ENCODE measurements around the gene PPIE. TPM values are rescaled to one million over a fixed set of nuclear protein-coding genes. Genes with fewer than 3 reads are reported as not detected.
"Not testable (repeated sequence)": the region's sequence is repeated elsewhere in the genome, so short reads cannot be mapped to it uniquely, and the experiment has no call there.

Gene PPIE
- total RNA-seq, 4 donors from 2014 or later = 34.8 to 42.3 (median 37.0) TPM

DNA sequence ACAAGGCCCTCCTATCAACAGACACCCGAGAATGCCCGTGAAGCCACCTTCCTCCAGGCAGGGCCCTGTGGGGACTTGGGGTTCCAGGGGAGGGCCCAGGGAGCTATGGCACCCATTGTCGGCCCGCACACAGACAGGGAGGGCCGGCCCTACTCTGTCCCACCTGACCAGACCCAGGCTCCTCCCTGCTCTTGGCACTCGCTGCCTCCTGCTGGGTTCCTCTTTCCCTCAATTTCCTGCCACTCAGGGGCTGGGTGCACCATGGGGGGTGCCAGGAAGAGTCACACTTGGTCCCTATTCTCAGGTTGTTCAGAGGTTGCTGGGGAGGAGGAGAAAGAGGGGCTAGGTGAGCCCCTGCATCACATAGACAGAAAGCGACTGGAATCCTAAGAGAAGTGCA is 40.5 kb downstream of the PPIE start:
- DNase-seq (ENCODE audit: low spot score in 2 of 2) = no peak
- TF ChIP-seq, protein P1, sequence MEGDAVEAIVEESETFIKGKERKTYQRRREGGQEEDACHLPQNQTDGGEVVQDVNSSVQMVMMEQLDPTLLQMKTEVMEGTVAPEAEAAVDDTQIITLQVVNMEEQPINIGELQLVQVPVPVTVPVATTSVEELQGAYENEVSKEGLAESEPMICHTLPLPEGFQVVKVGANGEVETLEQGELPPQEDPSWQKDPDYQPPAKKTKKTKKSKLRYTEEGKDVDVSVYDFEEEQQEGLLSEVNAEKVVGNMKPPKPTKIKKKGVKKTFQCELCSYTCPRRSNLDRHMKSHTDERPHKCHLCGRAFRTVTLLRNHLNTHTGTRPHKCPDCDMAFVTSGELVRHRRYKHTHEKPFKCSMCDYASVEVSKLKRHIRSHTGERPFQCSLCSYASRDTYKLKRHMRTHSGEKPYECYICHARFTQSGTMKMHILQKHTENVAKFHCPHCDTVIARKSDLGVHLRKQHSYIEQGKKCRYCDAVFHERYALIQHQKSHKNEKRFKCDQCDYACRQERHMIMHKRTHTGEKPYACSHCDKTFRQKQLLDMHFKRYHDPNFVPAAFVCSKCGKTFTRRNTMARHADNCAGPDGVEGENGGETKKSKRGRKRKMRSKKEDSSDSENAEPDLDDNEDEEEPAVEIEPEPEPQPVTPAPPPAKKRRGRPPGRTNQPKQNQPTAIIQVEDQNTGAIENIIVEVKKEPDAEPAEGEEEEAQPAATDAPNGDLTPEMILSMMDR (IDR thresholded peaks at IDR 0.05) = no peak
- TF ChIP-seq EP300 (IDR thresholded peaks at IDR 0.05) (no peak), POLR2A (IDR thresholded peaks at IDR 0.05) (no peak)
- 77 to 78% methylated on average over 2 to 7 of the region's 7 CpGs for WGBS, 2 donors

DNA sequence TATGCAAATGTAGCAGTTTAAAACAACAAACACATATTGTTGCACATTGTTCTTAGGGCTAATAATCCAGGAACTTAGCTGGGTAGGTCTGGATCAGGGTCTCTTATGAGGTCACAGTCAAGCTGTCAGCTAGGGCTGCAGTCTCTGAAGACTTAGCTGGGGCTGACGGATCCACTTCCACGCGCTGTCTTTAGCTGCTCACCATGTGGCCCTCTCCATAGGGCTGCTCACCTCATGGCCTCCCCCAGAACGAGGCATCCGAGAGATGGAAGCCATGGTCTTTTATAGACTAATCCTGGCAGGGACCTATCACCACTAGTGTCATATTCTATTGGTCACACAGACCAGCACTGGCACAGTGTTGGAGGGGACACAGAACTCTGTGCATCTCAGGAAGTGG is 41.1 kb downstream of the PPIE start:
- no peaks in the 10 kb centered on the region for H3K27me3 ChIP-seq
- H3K36me3 ChIP-seq = no peaks in the 10 kb centered on the region
- H3K9me3 ChIP-seq = no peaks in the 10 kb centered on the region
- WGBS, 2 donors = 76 to 86% methylated on average over 5 of the region's 5 CpGs
- H3K27ac ChIP-seq = no peak overlapping the region
- TF ChIP-seq POLR2A (IDR thresholded peaks at IDR 0.05) (no peak), EP300 (IDR thresholded peaks at IDR 0.05) (no peak)
- TF ChIP-seq, protein P1 (IDR thresholded peaks at IDR 0.05) = no peak
- peaks cover 0 to 28% (median 5%) of the 10 kb centered on the region in 4 donors for H3K4me1 ChIP-seq
- DNase-seq (ENCODE audit: low spot score in 2 of 2) = no peak
- no peak overlapping the region for H3K4me3 ChIP-seq

More for the DNA sequence above, 40.5 kb downstream of the PPIE start:
- Histone ChIP-seq H3K9me3 (no peaks in the 10 kb centered on the region), H3K27ac (peak overlapping the region in 1 of 4 donors; percentile 6), H3K4me1 (peaks cover 0 to 28% (median 5%) of the 10 kb centered on the region in 4 donors), H3K4me3 (no peak overlapping the region), H3K36me3 (no peaks in the 10 kb centered on the region), H3K27me3 (no peaks in the 10 kb centered on the region)

DNA sequence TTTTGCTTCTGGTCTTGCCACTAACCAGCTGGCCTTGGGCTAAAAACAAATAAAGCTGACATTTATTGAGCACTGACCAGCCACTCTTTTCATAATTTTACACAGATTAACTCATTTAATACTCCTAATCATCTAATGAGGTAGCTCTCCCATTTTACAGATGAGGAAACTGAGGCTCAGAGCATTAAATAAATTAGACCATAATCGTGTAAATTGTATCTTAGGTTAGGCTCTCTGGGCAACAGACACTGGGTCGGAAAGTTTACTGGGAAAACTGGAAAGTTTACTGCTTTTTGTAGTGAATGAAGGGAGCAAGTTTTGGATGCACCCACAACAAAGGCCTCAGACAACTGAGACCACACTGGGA is 42.6 kb downstream of the PPIE start:
- no peaks in the 10 kb centered on the region for H3K36me3 ChIP-seq
- no peaks in the 10 kb centered on the region for H3K27me3 ChIP-seq
- H3K4me1 ChIP-seq = peaks cover 0 to 29% (median 4%) of the 10 kb centered on the region in 4 donors
- H3K4me3 ChIP-seq = no peak overlapping the region
- H3K9me3 ChIP-seq = no peaks in the 10 kb centered on the region
- TF ChIP-seq EP300 (IDR thresholded peaks at IDR 0.05) = no peak
- TF ChIP-seq, protein P1 (IDR thresholded peaks at IDR 0.05) = no peak
- no peak for TF ChIP-seq POLR2A (IDR thresholded peaks at IDR 0.05)
- DNase-seq (ENCODE audit: low spot score in 2 of 2) = no peak
- WGBS, 2 donors = 88 to 94% methylated on average over 2 of the region's 2 CpGs
- H3K27ac ChIP-seq = peak overlapping the region in 1 of 4 donors; percentile 2

DNA sequence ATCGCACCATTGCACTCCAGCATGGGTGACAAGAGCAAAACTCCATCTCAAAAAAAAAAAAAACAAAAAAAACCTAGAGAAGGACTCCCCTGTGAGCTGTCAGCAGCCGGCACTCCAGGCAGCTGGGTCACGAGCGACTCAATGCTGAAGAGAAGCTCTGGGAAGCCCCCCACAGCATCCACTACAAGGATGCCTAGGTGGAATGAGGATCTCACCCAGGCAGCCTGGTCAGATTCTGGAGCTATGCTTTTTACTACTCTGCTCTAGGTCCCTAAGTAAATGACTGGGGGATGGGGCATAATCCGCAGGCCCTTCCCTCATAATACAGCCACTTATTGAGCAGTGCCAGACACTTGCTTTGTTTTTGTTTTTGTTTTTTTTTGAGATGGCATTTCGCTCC is 43.4 kb downstream of the PPIE start:
- peaks cover 0 to 22% (median under 1%) of the 10 kb centered on the region in 4 donors for H3K4me1 ChIP-seq
- peak overlapping the region in 1 of 4 donors; percentile 13 for H3K27ac ChIP-seq
- no peak for TF ChIP-seq POLR2A (IDR thresholded peaks at IDR 0.05)
- TF ChIP-seq, protein P1 (IDR thresholded peaks at IDR 0.05) = no peak
- no peak for TF ChIP-seq EP300 (IDR thresholded peaks at IDR 0.05)
- no peaks in the 10 kb centered on the region for H3K36me3 ChIP-seq
- H3K9me3 ChIP-seq = no peaks in the 10 kb centered on the region
- DNase-seq (ENCODE audit: low spot score in 2 of 2) = no peak
- WGBS, 2 donors = 78 to 79% methylated on average over 6 of the region's 6 CpGs
- H3K4me3 ChIP-seq = no peak overlapping the region
- H3K27me3 ChIP-seq = no peaks in the 10 kb centered on the region

DNA sequence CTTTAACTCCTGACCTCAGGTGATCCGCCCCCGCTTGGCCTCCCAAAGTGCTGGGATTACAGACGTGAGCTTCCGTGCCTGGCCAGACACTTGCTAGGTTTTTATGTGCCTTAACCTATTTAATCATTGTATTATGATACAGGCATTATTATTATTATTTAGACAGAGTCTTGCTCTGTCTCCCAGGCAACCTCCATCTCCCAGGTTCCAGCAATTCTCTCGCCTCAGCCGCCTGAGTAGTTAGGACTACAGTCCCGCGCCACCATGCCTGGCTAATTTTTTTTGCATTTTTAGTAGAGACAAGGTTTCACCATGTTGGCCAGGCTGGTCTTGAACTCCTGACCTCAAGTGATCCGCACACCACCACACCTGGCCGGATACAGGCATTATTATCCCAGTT is 44.0 kb downstream of the PPIE start:
- H3K36me3 ChIP-seq; H3K9me3 ChIP-seq; H3K4me3 ChIP-seq; H3K27me3 ChIP-seq; DNase-seq (ENCODE audit: low spot score in 2 of 2): not testable (repeated sequence)
- 89% methylated on average over 10 of the region's 10 CpGs for WGBS, 2 donors
- Histone ChIP-seq H3K27ac (peak overlapping the region in 1 of 4 donors; percentile 43), H3K4me1 (peaks cover 0 to 20% (median 0%) of the 10 kb centered on the region in 4 donors)

DNA sequence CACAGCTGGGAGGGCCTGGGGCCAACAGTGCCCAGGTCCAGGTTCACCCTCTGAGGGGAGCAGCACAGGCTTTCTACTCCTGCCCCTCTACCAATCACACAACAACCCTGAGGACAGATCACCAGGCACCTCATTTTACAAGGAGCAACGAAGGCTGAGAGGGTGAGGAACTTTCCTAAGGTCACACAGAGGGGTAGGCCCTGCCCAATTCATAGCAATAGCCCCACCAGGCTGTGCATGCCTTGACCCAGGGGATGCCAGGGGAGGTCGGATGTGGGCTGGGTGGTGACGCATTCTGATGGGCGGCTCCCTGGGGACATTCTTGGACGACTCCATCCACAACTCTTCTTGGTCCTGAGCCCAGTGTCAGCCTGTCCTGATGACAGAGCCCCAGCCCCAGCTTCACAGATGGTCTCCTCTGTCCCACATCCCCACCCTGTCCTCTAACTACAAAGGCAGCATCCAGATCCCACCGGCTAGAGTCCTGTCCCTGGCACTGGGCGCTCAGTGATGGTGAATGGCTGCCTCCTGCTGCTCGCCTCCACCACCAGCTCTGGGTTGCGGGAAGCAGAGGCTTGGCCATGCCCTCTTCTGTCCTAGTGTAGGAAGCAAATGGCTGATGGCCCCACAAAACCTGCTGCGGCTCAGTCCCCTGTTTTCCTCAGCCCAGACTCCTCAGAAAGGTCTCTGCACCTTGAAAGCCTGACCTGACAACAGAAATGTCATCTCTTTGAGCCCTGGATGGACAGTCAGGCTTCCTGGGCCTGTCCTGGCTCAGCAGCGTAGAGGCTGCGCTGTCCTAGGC is 47.8 kb downstream of the PPIE start:
- Histone ChIP-seq H3K27ac (peak overlapping the region; percentile 65 to 91 (median 80)), H3K4me3 (peak overlapping the region; percentile 25 to 70 (median 46)), H3K4me1 (peaks cover 0 to 21% (median 0%) of the 10 kb centered on the region in 4 donors)
- 43 to 75% methylated on average over 6 to 8 of the region's 12 CpGs for WGBS, 2 donors
- DNase-seq (ENCODE audit: low spot score in 2 of 2); H3K36me3 ChIP-seq; H3K9me3 ChIP-seq; H3K27me3 ChIP-seq: not testable (repeated sequence)

DNA sequence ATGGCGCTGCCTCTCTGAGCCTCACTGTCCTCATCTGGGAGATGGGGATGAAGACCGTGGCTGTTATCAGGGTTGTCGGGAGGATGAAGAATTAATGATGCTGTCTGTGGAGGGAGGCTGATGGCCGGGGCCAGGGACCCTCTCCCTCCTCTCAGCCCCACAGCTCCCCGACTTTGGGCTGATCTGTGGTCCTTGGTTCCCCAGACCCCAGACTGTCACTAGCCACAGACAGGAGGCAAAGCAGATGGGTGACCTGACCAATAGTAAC is 48.4 kb downstream of the PPIE start:
- not testable (repeated sequence) for DNase-seq (ENCODE audit: low spot score in 2 of 2); H3K9me3 ChIP-seq; H3K27me3 ChIP-seq; H3K36me3 ChIP-seq
- Histone ChIP-seq H3K4me1 (peaks cover 0 to 21% (median 0%) of the 10 kb centered on the region in 4 donors), H3K27ac (peak overlapping the region; percentile 65 to 91 (median 80)), H3K4me3 (peak overlapping the region; percentile 42 to 70 (median 46))
- 70 to 77% methylated on average over 3 to 5 of the region's 5 CpGs for WGBS, 2 donors
